Activated naive CD8-positive, alpha-beta T cell (primary cell): Measurements from ENCODE around the gene SPDYE16.
"Not testable (repeated sequence)": the region's sequence is repeated elsewhere in the genome, so short reads cannot be mapped to it uniquely, and the experiment has no call there.

ENCODE experiments used
- H3K27ac Mint-ChIP-seq: one replicate; pipeline ENCODE4 v1.8.0; 2021; ENCODE audit warnings: mixed read lengths
- H3K27me3 Mint-ChIP-seq: one replicate; pipeline ENCODE4 v1.8.0; 2021; ENCODE audit warnings: mixed read lengths
- H3K36me3 Mint-ChIP-seq: one replicate; pipeline ENCODE4 v1.8.0; 2021; ENCODE audit warnings: mixed read lengths
- H3K4me1 Mint-ChIP-seq: one replicate; pipeline ENCODE4 v1.8.0; 2021; ENCODE audit warnings: low read depth, mixed read lengths
- H3K4me3 Mint-ChIP-seq: one replicate; pipeline ENCODE4 v1.8.0; 2021; ENCODE audit warnings: mild to moderate bottlenecking, mixed read lengths
- H3K9me3 Mint-ChIP-seq: one replicate; pipeline ENCODE4 v1.8.0; 2021; ENCODE audit warnings: low read depth, mixed read lengths

Gene SPDYE16

DNA sequence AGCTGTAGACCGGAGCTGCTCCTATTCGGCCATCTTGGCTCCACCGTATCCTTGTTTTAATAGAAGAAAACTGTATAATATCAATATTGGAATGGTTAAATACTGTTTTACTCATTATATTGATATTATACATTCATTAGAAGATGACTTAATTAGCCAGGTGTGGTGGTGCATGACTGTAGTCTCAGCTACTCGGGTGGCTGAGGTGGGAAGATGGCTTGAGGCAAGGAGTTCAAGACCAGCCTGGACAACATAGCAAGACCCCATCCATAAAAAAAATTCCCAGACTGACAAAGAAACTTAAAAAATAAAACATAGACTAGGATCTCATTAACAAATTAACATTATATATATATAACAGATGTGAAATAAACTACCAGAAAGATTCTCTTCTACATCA lies 24.2 kb upstream of the SPDYE16 start:
- H3K27ac Mint-ChIP-seq, H3K9me3 Mint-ChIP-seq, H3K4me3 Mint-ChIP-seq, H3K36me3 Mint-ChIP-seq, H3K27me3 Mint-ChIP-seq: not testable (repeated sequence)
- peaks cover 18% of the 10 kb centered on the region for H3K4me1 Mint-ChIP-seq

DNA sequence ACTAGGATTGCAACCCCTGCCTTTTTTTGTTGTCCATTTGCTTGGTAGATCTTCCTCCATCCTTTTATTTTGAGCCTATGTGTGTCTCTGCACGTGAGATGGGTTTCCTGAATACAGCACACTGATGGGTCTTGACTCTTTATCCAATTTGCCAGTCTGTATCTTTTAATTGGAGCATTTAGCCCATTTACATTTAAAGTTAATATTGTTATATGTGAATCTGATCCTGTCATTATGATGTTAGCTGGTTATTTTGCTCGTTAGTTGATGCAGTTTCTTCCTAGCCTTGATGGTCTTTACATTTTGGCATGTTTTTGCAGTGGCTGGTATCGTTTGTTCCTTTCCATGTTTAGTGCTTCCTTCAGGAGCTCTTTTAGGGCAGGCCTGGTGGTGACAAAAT lies 21.9 kb upstream of the SPDYE16 start:
- not testable (repeated sequence) for H3K27ac Mint-ChIP-seq, H3K36me3 Mint-ChIP-seq, H3K27me3 Mint-ChIP-seq, H3K9me3 Mint-ChIP-seq, H3K4me3 Mint-ChIP-seq
- H3K4me1 Mint-ChIP-seq: peaks cover 23% of the 10 kb centered on the region

DNA sequence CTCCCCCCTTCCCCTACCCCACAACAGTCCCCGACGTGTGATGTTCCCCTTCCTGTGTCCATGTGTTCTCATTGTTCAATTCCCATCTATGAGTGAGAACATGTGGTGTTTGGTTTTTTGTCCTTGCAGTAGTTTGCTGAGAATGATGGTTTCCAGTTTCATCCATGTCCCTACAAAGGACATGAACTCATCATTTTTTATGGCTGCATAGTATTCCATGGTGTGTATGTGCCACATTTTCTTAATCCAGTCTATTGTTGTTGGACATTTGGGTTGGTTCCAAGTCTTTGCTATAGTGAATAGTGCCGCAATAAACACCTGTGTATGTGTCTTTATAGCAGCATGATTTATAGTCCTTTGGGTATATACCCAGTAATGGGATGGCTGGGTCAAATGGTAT lies 18.2 kb upstream of the SPDYE16 start:
- H3K36me3 Mint-ChIP-seq, H3K9me3 Mint-ChIP-seq, H3K27me3 Mint-ChIP-seq, H3K27ac Mint-ChIP-seq, H3K4me3 Mint-ChIP-seq: not testable (repeated sequence)
- H3K4me1 Mint-ChIP-seq: peaks cover 38% of the 10 kb centered on the region

DNA sequence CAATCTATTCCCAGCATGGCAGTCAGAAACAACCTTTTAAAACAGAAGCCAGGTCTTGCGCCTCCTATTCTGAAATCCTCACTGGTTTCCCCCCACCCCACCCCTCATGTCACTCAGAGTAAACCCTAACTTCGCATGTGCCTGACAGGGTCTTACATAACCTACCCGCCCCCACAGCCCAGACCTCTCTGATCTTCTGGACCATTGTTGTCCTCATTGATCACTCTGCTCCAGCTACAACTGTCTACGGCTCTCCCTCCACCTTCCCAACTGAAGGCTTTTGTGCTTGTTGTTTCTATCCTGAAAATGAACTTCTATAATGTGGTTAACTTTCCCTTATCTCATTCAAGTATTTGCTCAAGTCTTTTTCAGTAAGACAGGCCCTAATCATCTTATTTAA lies 17.1 kb upstream of the SPDYE16 start:
- H3K36me3 Mint-ChIP-seq, H3K9me3 Mint-ChIP-seq, H3K27ac Mint-ChIP-seq, H3K4me3 Mint-ChIP-seq, H3K27me3 Mint-ChIP-seq: not testable (repeated sequence)
- peaks cover 39% of the 10 kb centered on the region for H3K4me1 Mint-ChIP-seq

DNA sequence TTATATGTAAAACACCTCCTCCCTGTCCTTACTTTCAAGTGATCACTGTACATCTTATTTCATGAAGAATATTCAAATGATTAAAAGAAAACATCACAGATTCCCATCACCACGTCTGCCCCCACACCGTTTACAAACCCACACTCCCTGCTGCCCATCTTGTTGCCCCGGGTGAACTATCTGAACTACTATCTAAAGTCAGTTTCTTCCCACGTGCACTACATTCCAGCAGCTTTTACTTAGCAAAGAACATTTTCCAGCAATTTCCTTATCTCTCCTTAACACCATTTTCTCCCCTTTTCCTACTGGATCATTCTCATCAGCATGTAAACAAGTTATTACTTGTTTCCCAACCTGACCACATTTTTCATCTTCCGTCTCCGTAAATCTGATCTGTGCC lies 16.6 kb upstream of the SPDYE16 start:
- not testable (repeated sequence) for H3K36me3 Mint-ChIP-seq, H3K9me3 Mint-ChIP-seq, H3K27ac Mint-ChIP-seq, H3K4me3 Mint-ChIP-seq, H3K27me3 Mint-ChIP-seq
- peaks cover 41% of the 10 kb centered on the region for H3K4me1 Mint-ChIP-seq

DNA sequence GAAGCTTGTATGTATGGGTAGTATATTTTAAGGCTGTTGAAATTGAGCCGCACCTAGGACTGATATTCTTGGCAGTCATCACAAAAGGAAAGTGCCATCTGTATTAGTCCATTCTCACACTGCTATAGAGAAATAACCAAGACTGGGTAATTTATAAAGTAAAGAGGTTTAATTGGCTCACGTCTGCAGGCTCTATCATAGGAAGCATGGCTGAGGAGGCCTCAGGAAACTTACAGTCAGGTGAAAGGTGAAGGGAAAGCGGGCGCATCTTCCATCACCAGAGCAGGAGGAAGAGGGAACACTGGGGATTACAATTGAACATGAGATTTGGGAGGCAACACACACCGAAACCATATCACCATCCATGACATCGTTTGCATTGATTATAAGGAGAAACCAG lies 8.9 kb upstream of the SPDYE16 start:
- not testable (repeated sequence) for H3K36me3 Mint-ChIP-seq, H3K27me3 Mint-ChIP-seq, H3K9me3 Mint-ChIP-seq, H3K27ac Mint-ChIP-seq
- Mint-ChIP-seq H3K4me3 (peak overlapping the region; percentile 58), H3K4me1 (peaks cover 32% of the 10 kb centered on the region)

DNA sequence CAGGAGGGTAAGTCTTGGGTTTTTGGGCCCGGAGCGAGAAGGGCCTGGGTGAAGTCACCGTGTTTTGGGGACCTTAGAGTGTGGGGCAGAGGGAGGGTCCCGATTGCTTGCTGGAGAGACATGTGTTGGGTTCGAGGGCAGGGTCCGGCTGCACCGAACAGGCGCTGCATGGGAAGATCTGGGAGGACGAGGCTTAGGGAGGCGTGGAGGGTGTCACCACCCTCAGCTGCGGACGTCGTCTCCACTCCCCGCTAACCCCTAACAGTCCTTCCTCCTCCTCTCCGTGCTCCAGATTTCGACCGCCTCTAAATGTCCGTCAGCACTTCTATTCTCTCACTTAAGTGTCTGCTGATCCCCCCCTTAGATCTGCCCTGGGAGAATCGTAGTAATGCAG lies 6.8 kb upstream of the SPDYE16 start:
- not testable (repeated sequence) for H3K36me3 Mint-ChIP-seq, H3K27me3 Mint-ChIP-seq, H3K9me3 Mint-ChIP-seq
- peak overlapping the region; percentile 92 for H3K4me3 Mint-ChIP-seq
- H3K4me1 Mint-ChIP-seq: peaks cover 22% of the 10 kb centered on the region
- H3K27ac Mint-ChIP-seq: peak overlapping the region; percentile 46

DNA sequence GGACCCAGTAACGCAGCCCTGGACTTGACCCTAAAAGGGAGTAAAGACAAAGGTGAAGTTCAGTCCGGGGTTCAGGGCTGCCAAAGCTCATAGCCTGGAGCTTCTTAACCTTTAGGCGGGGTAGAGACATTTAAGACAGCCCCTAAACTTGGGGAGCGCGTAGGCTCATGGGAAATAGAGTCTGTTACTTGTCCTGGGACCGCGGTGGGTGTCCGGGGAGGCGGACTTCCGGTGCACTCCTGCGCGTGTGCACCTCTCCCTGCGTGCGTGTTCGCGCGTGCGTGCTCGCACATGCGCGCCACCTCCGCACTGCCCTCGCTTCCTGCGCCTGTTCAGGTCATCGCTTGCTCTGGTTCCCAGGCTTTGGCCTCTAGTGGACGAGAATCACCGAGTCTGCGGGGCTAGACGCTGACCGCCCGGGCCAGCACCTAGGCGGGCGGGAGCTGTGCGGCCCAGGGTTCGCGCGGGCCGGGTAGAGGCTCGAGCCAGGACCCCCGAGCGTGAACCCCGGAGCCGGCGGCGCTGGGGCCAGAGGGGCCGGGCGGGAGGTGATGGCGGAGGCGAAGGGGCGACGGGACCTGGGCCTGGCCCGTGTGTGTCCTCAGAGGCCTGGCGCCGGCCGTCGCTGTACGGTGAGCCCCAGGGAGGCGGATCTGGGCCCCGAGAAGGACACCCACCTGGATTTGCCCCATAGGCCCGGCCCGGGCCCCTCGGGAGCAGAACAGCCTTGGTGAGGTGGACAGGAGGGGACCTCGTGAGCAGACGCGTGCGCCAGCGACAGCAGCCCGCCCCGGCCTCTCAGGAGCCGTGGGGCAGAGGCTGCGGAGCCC lies 6.1 kb upstream of the SPDYE16 start:
- Mint-ChIP-seq H3K27ac (peak overlapping the region; percentile 90), H3K4me3 (peak overlapping the region; percentile 92), H3K4me1 (peaks cover 20% of the 10 kb centered on the region)
- not testable (repeated sequence) for H3K9me3 Mint-ChIP-seq, H3K27me3 Mint-ChIP-seq, H3K36me3 Mint-ChIP-seq

DNA sequence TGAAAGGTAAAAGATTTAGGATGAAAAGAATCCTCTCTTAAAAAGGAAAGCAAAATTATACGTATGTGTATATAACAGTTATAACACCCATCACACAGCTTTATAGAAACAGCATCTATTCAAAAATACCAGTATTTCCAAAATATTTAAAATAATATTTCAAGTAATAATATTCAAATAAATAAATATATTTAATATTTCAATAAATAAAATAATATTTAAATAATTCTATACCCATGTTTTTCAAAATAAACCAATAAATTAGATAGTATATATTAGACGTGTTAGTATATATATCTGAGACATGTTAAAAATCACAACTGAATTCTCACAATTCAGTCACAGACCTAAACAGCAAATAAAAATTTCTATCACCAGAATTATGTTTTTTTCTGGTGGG lies 11.5 kb downstream of the SPDYE16 start:
- H3K27ac Mint-ChIP-seq, H3K4me3 Mint-ChIP-seq, H3K4me1 Mint-ChIP-seq, H3K9me3 Mint-ChIP-seq, H3K36me3 Mint-ChIP-seq, H3K27me3 Mint-ChIP-seq: not testable (repeated sequence)

DNA sequence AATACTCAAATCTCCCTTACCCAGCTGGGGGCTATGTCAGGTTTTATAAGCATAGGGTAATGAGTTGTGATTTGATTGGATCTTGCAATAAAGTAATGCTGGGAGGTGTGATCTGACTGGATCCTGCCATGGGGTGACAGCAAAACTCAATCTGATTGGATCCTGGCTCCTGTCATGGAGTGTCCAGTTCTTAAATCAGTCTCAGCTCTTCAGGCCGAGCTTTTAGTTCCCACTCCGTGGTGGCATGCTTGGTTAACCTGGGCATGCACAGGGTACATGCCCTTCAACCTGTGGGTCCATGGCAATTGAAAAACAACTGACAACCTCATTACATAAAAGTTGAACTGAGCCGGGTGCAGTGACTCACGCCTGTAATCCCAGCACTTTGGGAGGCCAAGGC lies 16.9 kb downstream of the SPDYE16 start:
- not testable (repeated sequence) for H3K36me3 Mint-ChIP-seq, H3K27me3 Mint-ChIP-seq, H3K4me1 Mint-ChIP-seq, H3K4me3 Mint-ChIP-seq, H3K27ac Mint-ChIP-seq, H3K9me3 Mint-ChIP-seq

DNA sequence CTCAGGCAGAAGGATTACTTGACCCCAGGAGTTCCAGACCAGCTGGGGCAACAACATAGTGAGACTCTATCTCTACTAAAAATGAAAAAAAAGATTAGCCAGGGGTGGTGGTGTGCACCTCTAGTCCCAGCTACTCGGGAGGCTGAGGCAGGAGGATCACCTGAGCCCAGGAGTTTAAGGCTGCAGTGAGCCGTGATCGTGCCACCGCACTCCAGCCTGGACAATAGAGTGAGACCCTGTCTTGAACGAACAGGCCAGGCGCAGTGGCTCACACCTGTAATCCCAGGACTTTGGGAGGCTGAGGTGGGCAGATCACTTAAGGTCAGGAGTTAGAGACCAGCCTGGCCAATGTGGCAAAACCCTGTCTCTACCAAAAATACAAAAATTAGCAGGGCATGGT lies 26.2 kb downstream of the SPDYE16 start:
- H3K4me1 Mint-ChIP-seq, H3K27ac Mint-ChIP-seq, H3K36me3 Mint-ChIP-seq: not testable (repeated sequence)

DNA sequence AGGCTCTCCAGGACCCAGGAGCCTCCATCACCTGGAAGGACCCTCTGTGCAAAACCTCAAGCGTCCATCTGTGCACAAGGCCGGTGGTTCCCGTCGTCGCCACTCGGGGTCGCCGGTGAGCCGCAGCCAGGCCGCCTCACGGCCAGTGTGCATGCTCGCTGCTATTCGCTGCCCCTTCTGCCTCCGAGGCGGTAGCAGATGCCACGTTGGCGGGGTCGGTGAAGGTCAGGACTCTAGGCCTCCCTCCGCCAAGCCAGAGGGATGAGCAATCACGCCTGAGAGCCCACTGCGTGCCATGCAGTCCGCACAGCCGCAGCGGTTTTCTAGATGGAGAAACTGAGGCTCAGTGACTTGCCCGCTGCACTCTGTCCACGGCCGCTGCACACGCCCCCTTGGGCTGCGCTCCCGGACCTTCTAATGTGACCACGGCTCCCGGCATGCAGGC lies 27.1 kb downstream of the SPDYE16 start:
- Mint-ChIP-seq H3K36me3 (no peaks in the 10 kb centered on the region), H3K4me3 (no peak overlapping the region), H3K4me1 (no peaks in the 10 kb centered on the region), H3K27me3 (no peaks in the 10 kb centered on the region), H3K27ac (no peak overlapping the region), H3K9me3 (no peaks in the 10 kb centered on the region)

More for the DNA sequence above, 26.2 kb downstream of the SPDYE16 start:
- H3K9me3 Mint-ChIP-seq, H3K27me3 Mint-ChIP-seq, H3K4me3 Mint-ChIP-seq: not testable (repeated sequence)

DNA sequence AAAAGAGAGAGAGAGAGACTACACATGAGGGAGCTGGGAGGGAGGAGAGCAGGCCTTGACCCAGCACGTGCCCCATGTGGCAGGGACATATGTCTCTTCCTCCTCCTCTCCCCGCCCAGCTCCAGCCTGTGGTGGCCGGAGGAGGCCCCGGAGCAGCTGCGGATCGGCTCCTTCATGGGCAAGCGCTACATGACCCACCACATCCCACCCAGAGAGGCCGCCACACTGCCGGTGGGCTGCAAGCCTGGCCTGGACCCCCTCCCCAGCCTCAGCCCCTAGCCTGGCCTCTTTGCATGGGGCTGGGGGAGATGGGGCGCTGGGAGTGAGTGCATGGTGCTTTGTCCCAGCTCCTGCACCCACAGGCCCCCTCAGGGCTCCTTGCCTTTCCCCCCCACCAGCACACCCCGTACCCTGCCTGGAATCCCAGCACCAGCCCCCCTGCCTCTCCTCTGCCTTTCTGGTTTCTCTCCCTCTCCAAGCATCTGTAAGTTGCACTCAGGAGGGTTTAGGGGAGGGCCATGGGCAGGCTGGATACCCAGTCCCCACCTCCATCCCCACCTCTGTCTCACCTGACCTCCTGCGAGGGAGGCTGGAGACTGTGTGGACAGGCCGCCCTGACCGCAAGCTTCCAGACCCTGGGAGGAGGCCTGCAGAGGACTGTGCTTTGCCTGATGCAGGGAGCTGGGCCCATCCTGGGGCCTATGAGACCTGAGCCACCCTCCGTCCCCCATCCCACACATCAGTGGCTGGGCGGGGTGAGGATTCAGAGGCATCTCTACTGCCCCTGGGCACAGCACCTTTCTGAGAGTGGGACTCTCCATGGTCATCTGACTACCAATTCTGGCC lies 27.9 kb downstream of the SPDYE16 start:
- no peaks in the 10 kb centered on the region for H3K36me3 Mint-ChIP-seq
- no peak overlapping the region for H3K4me3 Mint-ChIP-seq
- no peaks in the 10 kb centered on the region for H3K9me3 Mint-ChIP-seq
- H3K27ac Mint-ChIP-seq: no peak overlapping the region
- H3K27me3 Mint-ChIP-seq: no peaks in the 10 kb centered on the region
- no peaks in the 10 kb centered on the region for H3K4me1 Mint-ChIP-seq

DNA sequence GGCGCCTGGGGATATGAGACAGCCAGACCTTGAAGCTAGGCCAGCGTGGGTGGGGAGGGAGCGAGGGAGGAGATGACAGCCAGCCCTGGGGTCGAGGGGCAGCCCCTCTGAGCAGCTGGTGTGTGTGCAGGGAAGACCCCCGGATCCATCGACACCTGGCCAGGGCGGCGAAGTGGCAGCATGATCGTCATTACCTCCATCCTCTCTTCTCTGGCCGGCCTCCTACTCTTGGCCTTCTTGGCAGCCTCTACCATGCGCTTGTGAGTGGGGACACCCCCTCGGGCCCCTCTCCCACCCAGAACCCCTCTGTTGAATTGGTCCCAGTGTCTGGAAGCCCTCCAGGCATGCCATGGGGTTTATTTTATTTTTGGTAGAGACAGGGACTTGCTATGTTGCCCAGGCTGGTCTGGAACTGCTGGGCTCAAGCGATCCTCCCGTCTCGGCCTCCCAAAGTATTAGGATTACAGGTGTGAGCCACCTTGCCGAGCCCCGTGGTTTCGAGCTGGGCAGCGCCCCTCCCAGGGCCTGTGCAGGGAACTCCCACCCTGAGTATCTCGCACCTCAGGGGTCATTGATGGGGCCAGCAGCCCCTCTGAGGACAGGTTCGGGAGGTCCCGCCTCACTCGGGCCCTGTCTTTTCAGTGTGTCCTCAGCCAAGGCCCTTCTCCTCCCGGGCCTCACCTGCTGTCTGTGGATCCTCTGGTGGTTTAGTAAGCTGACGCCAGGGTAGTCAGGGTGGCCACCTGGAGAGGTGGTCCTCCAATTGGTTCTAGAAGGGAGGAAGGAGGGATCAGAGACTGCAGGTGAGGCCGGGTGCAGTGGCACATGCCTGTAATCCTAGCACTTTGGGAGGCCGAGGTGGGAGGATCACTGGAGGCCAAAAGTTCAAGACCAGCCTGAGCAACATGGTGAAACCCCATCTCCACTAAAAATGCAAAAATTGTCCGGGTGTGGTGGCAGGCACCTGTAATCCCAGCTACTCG lies 29.0 kb downstream of the SPDYE16 start:
- Mint-ChIP-seq H3K36me3 (no peaks in the 10 kb centered on the region), H3K27ac (no peak overlapping the region), H3K4me1 (peaks cover 3% of the 10 kb centered on the region), H3K9me3 (no peaks in the 10 kb centered on the region), H3K4me3 (no peak overlapping the region), H3K27me3 (no peaks in the 10 kb centered on the region)
